ENCODE data around the gene VGLL4.

VGLL4 gene

DNA sequence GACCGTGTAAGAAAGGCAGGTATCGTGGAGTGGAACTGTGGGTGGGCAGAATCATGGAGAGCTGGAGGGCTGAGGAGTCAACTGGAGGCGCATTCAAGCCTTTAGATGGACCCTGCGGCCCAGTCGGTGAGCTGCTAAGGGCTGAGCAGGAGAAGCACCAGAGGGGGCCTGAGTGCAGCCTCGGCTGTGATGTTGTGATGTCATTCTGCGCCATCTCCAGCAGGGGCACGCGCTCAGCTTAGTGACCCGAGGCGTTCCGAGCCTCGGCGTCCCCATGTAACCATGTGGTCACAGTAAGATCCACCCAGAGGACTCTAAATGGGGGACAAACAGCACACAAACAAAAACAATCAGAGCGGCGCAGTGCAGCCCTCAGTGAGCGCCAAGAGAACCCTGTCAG, 76.8 kb downstream of the VGLL4 start:
- DNase-seq (ENCODE audit: low read depth in 1 of 2, low spot score in 1 of 2) = no peak

DNA sequence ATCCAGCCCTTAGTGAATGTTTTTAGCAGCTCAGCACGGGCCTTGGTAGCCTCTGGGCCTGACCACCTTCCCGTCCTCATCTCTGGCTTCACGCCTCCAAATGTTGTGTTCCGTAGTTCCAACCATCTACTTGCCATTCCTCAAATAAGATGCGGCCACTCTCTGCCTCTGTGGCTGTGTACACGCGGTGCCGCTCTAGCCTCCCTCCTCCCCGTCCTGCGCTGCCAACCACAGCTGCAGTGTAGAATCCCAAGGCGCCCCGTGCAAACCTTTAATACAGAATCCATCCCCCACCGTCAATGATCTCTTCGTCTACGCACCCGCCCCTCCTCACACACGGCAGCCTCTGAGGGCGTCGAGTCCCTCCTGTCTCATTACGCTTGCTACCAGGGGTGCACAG, 77.2 kb downstream of the VGLL4 start:
- no peak for DNase-seq (ENCODE audit: low read depth in 1 of 2, low spot score in 1 of 2)

DNA sequence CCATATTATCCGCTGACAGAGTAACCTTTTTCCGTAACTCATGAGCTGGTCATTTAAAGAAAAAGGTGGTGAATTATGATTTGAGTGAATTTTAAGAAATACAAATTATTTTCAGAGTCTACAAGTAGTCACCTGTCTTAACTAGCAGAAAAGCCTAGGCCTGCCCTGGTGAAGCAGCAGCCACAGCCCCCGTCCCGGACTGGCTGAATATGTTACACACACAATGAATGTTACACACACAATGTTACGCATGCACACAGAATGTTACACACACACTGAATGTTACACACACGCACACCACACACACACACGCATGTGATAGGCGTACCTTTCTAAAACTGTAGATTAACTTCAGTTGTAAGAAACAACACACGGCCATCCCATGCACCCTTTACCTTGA, 77.8 kb downstream of the VGLL4 start:
- no peak for DNase-seq (ENCODE audit: low read depth in 1 of 2, low spot score in 1 of 2)

DNA sequence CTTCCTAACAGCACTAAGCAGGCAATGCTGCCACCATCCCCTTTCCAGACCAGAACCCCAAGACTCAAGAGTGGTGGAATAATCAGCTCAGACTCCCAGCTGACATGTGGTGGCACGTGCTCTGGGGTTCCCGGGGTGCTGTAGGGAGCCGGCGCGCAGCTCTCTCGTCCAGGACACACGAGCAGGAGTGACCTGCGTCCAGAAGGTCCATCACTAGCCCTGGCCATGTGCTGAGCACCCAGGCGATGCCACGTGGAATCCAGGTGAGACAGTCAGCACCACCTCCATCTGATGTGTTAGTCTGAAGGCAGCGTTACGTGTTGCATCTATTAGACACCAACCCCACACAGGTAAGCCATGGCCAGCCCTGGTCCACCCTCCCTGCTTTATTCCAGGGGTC, 78.2 kb downstream of the VGLL4 start:
- no peak for DNase-seq (ENCODE audit: low read depth in 1 of 2, low spot score in 1 of 2)

DNA sequence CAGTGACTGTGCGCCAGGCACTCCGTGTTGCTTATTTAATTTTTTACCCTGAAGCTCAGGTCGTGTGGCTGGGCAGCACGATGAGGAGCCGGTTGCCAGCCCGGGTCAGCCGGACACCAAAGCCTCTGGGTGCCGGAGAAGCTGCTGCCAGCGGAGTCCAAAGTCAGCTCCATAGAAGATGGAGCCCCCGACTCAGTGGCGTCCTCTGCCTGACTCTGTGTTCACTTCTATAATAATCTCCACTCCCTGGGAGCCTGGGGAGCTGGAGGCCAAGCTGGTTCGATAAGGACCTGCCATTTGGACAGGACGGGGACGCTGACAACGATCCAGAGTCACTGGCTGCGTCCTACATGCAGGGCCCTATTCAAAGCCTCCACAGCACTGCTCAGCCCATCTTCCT, 78.6 kb downstream of the VGLL4 start:
- DNase-seq (ENCODE audit: low read depth in 1 of 2, low spot score in 1 of 2) = no peak

DNA sequence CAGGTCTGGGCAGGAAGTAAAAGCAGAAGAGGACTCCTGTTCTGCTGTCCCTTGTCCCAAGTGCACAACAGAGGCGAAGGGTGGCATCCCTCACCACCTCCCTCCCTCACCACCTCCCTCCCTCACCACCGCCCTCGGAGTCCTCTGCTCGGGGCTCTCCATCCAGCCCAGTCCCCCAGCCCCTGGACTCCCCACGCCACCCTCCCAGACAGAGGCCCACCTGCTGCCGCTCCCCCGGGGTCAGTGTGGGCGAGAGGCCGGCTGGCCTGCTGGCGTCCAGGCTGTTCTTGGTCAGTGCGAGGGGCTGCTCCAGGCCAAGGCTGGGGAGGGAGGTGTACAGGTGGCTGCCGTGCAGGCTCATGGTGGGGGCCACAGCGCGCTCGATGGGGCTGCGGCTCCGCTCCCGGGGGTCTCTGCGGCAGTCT, 79.1 kb downstream of the VGLL4 start:
- DNase-seq (ENCODE audit: low read depth in 1 of 2, low spot score in 1 of 2) = no peak

DNA sequence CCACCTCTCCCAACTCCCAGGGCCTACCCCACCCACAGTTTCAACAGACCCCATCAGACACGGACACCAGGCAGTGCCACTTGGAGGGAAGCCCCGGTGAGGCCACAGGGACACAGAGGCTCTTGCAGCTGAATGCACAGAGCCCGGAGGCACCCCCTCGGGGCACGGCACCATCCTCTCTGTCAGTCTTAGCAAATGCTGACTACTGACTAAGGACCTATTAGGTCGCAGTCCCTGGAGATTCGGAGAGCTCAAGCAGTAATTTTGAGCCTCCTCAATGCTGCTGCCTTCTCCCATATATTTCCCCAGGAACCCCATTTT, 79.9 kb downstream of the VGLL4 start:
- no peak for DNase-seq (ENCODE audit: low read depth in 1 of 2, low spot score in 1 of 2)

DNA sequence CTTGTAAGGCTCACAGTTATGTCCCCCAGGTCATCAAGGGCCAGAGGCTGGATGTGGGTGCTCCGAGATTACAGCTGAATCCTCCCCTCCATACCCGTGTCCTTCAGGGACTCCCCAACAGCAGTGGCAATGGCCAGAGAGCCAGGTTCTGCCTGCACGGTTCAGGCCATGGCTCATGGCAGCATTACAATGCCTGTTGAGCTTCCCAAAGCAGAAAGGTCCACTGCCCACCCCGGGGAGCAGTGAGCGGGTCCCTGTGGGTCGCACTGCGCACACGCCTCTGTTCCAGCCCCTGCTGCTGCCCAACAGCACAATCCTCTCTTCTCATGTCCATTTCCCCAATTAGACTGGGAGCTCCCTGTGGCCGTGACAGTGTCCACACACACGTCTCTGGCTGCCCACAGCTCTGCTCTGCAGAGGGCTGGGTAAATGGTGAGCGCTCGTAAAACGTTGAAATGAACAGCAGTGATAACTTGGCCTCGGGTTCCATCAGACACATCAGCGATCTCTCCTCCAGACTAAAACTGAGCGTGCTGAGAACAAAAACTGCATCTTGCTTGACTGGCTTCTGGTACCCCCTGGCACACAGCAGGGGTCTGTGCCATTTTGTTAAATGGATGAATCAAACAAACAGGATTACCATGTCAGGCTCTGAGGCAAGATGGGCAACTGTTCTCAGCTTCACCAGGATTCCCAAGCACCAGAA, 80.4 kb downstream of the VGLL4 start:
- no peak for DNase-seq (ENCODE audit: low read depth in 1 of 2, low spot score in 1 of 2)

DNA sequence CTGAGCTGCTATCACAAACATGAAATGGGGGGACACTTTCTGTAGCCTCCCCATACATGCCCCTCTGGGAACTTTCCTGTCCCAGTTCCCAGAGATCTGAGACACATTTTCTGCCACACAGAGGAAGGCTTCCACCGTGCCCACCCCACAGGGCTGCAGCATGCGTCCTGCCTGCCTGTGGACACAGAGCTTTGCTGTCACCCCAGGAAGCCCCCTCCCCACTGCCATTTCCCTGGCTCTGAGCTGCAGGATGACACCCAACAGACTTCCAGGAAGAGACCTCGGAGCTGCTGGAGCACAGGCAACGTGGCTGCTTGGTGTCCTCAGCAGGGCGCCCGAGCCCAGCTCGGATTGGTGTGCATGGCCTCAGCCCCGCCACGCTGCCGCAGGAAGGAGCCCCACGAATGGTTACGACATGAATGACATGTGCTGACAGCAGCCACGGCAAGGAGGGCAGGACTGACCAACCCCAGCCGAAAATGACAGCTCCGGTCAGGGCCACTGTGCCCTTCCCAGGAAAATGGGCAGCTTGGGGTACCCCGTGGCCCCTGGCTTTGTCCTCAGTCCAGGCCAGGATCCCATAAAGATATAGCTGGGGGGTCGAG, 81.3 kb downstream of the VGLL4 start:
- DNase-seq (ENCODE audit: low read depth in 1 of 2, low spot score in 1 of 2) = no peak

DNA sequence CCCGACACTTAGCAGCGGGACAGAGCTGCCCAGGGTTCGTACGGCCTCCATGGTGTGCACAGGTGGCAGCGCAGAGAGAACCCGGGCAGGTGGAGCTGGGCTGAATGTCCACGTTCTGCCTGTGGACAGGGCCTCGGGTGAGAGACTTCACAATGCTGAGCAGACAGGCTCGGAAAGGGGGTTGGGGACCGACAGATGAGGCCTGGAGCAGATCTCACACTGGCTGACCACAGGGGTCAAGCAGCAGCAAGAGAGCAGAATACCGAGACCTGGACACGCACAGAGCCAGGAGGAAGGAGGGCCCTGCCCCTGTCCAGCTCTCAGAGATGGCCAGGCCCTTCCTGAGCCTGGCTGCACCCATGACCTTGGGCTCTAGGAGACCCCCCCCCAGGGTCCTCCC, 83.0 kb downstream of the VGLL4 start:
- DNase-seq (ENCODE audit: low read depth in 1 of 2, low spot score in 1 of 2) = no peak

DNA sequence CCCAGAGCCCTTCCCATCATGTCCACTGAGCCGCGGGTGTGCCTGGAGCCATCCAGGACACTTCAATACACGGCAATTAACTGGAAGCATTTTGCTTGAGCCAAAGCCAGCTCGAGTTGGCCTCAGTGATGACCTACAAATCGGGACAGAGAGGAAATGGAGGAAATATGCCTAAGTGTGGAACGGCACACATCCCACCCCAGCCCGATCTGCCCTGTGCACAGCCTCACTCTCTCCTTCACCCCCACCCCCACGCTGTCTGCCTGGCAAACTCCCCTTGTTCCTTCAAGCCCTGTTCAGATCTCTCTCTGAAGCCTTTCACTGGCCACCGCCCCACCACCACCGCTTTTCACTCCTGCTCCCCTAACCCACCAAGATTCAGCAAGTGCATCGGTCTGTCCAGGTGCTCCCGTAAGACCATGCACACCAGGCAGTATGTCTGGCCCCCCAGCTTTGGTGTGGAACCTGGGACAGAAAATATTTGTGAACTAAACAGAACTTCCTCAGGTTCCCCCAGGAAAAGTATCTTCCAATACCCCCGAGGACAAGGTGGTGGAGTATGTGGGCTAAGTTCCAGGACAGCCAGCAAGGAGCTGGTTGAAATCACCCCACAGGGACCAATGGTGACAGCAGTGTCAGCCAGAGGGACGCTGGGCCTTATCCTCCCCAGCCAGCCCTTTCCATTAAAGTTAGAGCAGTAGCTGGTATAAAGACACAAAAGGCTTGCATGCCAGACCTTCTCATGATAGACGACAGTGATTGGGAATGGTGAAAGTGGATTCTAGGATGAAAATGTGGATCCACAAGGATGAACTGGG, 83.7 kb downstream of the VGLL4 start:
- no peak for DNase-seq (ENCODE audit: low read depth in 1 of 2, low spot score in 1 of 2)

DNA sequence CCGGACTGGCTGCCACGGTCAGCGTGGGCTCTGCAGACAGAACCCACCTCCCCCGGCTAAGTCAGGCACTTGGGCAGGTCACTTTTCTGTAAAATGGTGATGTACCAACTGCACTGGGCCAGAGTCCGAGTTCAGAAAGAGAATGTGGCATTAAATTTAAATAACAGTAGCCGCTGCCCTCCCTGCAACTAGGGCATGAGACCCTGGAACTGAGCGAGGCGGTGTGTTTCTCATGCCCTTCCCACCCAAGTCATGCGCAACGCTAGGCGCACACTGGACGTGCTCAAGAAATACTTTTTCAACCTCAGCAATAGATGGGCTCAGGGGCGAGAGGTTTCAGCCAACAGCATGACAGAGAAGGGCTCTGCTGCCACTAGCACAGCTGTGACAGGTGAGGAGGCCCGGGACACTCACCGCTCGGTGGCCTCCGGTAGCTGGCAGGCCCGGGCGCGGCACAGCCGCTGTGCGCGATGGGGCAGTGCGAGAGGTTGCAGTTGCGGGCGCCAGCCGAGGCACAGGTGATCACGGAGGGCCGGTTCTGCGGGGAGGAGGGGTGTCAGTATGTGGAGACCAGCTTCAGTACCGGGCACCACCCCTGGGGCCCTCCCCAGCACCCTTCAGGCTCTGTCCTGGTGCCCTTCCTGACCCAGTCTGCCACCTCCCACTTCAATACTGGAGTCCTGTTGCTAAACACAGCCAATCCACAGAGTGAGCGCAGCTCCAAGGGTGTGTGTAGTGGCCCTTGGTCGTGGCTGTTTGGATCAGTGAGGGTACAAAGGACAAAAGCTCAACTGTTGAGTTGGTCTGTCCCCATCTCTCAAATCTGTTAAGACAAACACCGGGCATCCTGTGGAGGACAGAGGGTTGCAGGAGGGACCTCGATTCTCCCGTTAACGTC, 84.5 kb downstream of the VGLL4 start:
- DNase-seq (ENCODE audit: low read depth in 1 of 2, low spot score in 1 of 2) = no peak

DNA sequence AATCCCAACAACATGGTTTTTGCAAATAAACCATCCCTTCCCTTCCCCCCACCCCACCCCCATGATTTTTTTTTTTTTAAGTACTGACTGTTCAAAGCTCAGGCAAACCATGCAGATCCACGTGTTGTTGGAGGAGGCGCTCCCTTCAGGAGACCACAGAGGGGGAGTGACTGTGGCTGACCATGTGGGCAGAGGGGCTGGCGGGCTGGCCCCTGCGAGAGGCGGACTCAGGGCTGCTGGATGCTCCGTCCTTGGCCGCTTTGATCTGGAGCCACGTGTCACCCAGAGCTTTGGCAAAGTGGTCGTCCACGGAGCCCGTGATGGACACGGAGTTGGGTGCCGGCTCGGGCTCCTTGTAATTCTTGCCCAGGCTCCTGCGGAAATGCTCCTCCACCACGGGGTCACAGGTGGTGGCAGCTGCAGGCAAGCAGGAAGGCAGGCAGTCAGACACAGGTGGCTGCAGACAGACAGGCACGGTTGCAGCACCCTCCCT, 85.3 kb downstream of the VGLL4 start:
- DNase-seq (ENCODE audit: low read depth in 1 of 2, low spot score in 1 of 2) = no peak

DNA sequence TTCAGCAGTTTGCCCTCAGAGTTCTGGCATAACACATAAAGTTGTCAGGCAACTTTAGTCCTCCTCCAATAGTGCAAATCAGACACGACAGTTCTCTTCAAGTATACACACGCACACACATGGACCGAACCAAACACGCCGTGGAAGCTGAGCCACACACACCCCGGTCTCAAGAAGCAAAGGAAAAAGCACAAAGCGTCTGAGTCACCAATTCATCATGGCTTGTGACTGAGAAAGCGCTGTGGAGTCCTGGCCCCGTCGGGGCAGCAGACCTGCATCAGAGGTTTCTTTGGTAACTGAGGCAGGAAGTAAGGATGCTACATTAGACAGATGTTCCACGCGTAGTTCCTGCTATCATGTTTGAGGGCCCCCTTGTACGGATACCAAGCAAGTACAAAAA, 85.7 kb downstream of the VGLL4 start:
- DNase-seq (ENCODE audit: low read depth in 1 of 2, low spot score in 1 of 2) = no peak

DNA sequence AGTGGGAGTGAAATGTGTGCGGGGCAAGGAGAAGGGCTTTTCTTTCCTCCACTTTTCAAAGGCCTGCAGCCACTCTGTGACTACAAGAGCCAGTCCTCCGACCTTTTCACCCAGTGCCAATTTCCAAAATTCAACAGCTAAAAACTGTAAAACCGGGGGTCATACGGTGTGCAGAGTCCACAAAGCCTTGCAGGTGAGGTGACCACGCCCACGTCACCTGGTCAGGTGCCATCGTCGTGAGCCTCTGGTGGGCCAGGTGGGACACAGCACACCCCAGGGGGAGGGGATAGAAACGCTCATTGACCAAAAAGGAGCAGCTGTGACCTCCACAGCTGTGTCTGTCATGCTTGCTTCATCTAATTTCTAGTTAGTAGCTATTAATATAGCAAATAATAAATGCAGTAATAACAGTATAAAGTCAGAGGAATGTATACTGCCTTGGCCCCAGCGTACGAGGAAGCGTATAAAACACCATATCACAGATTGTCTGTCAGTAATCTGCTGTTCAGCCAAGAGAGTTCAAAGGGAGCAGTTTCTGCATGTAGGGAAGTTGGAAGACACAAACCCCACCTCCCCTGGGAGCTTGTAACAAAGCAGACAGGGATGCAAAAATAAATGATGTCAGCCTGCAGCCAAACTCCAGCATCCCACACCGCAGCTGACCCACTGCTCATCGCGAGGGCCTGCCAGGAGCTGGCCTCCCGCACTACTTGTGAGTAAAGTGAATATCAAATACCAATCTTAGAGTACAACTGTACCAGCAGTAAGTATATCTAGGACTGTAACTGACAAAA, 86.7 kb downstream of the VGLL4 start:
- no peak for DNase-seq (ENCODE audit: low read depth in 1 of 2, low spot score in 1 of 2)

DNA sequence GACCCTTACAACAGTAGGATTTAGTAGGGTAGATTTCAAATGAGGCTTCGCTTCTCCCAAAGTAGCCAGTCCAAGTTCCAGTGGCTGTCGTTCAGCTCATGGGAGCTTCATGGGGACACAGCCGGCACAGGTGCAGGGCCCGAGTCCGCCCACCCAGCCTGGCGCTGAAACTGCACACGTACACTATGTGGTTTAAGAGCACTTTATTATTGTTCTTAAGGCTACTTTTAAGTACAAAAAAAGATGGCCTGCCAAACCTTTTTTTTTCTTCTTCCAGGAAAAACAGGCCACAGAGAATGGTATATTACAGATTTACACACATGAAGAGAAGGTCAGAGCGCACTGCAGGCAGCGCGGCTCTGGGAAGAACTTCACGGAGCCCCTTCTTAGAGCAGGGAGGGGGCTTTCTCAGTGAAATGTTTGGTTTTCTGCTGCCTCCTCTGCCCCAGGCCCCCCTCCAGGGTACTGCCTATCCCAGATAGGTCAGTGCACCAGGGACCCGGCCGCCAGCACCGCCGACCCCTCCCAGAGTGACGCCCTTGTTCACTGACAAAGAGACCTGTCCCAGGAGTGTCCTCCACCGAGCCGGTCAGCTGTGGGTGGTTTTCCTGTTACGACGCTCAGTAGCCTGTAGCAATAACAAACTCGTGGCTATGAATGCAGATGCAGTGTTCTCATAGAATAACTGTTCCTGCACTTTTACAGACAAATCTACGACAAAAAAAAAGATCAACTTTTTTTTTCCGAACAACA, 87.7 kb downstream of the VGLL4 start:
- no peak for DNase-seq (ENCODE audit: low read depth in 1 of 2, low spot score in 1 of 2)

DNA sequence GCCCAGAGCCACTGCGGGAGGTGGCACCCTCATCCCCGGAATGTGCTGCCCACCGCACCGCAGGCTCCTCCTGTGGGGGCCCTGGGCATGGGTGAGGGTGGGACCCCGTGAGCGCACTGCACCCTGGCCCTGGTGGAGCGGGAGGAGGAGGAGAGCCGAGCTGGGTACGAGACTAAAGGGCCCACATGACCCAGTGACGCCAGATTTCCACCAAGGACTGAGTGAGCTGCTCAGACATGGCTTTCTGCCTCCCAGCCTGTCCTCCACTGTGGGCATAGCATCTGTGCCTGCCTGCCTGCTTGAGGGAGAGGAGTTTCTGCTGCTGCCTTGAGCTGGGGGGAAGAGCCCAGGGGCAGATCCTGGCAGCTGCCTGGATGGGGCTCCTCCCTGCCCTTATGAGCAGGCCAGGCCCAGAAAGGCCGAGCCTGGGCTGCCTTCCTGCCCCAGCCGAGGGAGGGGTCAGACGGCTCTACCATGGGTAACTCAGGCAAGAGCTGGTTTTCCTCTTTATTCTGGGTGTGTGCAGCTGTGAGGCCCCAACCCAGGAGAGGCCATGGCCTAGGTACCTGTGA, 88.4 kb downstream of the VGLL4 start:
- DNase-seq (ENCODE audit: low read depth in 1 of 2, low spot score in 1 of 2) = no peak

DNA sequence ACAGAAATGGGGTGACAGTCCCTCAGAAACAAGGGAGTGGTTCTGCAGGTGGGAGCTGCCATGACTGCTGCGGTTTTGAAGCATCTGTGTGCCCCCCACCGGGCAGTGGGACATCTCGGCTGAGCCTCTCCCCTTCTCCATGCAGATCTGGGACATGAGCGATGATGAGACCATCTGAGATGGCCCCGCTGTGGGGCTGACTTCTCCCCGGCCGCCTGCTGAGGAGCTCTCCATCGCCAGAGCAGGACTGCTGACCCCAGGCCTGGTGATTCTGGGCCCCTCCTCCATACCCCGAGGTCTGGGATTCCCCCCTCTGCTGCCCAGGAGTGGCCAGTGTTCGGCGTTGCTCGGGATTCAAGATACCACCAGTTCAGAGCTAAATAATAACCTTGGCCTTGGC, 89.0 kb downstream of the VGLL4 start:
- no peak for DNase-seq (ENCODE audit: low read depth in 1 of 2, low spot score in 1 of 2)

DNA sequence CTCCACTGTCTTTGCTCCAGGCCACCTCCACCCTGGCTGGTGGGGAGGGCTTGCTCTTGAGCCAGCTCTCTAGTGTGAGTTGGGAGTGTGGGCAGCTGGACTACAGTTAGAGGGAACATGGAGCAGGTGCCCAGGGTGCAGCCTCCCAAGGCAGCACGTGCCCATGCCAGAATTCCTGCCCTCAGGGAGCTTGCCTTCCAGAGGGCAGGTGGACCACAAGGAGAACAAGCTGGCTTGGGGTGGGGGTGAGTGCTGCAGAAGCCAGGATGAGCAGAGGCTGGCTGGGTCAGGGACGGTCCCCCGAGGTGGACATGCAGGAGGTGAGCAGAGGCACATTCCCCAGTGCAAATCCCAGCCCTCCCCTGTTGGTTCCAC, 89.5 kb downstream of the VGLL4 start:
- DNase-seq (ENCODE audit: low read depth in 1 of 2, low spot score in 1 of 2) = no peak

All from activated CD4-positive, alpha-beta T cell treated with anti-CD3 and anti-CD28 coated beads, Interleukin-2, amount 50 U/mL, for 24 hours (primary cell).